Suprapubic skin (tissue), 4 donors: Measurements from ENCODE around the gene P3R3URF. TPM values are rescaled to one million over a fixed set of nuclear protein-coding genes. Genes with fewer than 3 reads are reported as not detected.

Experiments
- DNase-seq, 2 donors: peaks; one replicate each; pipeline ENCODE4 v3.0.0-alpha.2; 2019; ENCODE audit warnings: low spot score in 2 of 2
- H3K27ac ChIP-seq: fragments of 200-600 bp; sonication (generic); one replicate; pipeline ENCODE4 v1.5.1; 2019
- H3K27me3 ChIP-seq: fragments of 200-600 bp; sonication (generic); one replicate; pipeline ENCODE4 v1.5.1; 2019
- H3K36me3 ChIP-seq: fragments of 200-600 bp; sonication (generic); one replicate; pipeline ENCODE4 v1.5.1; 2019
- H3K4me1 ChIP-seq: fragments of 200-600 bp; sonication (generic); one replicate; pipeline ENCODE4 v1.5.1; 2019
- H3K4me3 ChIP-seq: fragments of 200-600 bp; sonication (generic); one replicate; pipeline ENCODE4 v1.5.1; 2019; ENCODE audit warnings: mild to moderate bottlenecking
- H3K9me3 ChIP-seq: fragments of 200-600 bp; sonication (generic); one replicate; pipeline ENCODE4 v1.5.1; 2019
- EP300 ChIP-seq: sonication (generic); formaldehyde crosslinking; IDR thresholded peaks from one replicate; pipeline ENCODE4 v1.6.1; 2017; ENCODE audit warnings: antibody characterized with exemption
- POLR2A ChIP-seq, 2 donors: fragments of 450-650 bp; IDR thresholded peaks; one replicate each; pipeline ENCODE4 v1.6.1; 2017; ENCODE audit warnings: antibody characterized with exemption in 2 of 2, mild to moderate bottlenecking in 2 of 2, moderate library complexity in 2 of 2
- POLR2AphosphoS5 ChIP-seq, 3 donors: sonication (generic); formaldehyde crosslinking; IDR thresholded peaks; one replicate each; pipeline ENCODE4 v1.6.1; 2017; ENCODE audit warnings: antibody characterized with exemption in 3 of 3
- WGBS: methylation state at CpG from one replicate; pipeline ENCODE4 v1.1.5; 2018; 5-methylcytosine and 5-hydroxymethylcytosine counted together
- total RNA-seq, 4 donors: library from RNA; depleted of rRNA; stranded (reverse); fragments of >200 nt; gene quantifications; one replicate each; pipeline ENCODE4 v1.1.0, GENCODE V29; 2016
- TF ChIP-seq, protein P1 (sequence below), 2 donors: fragments of 200-600 bp in 1 of 2; fragments of 450-650 bp in 1 of 2; sonication (generic) in 1 of 2; IDR thresholded peaks; one replicate each; pipeline ENCODE4 v1.5.1; 2016 to 2019; ENCODE audit warnings: antibody characterized with exemption in 2 of 2, mild to moderate bottlenecking in 1 of 2, moderate library complexity in 1 of 2

Gene P3R3URF
- total RNA-seq, 4 donors from 2014 or later, result not detected

DNA sequence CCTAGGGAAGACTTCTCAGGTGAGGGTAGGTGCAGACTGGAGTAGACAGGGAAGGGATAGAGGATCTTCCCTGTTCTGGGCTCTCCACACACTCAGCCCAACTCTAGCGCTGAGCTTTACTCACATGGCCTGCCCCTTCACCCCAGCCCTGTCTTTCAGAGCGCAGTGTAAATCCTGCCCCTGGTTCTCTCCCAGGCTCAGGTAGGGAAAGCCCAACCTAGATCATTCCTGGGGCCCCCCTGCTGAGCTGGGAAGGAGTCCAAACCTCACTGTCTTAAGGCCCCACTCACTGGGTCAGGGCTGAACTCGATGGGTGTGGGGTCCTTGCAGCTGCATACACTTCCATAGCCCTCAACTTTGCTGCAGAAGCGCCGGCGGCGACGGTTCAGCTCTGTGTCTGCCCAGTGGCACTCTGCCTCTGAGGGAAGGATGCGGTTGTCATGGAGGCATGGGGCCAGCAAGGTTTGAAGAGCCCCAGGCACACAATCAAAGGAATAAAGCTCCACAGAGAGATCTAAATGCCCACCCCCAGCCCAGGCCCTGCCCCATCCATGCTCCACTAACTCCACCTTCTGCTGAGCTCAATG, 17.8 kb upstream of the P3R3URF start:
- no peaks in the 10 kb centered on the region for H3K27me3 ChIP-seq
- TF ChIP-seq POLR2AphosphoS5 (IDR thresholded peaks at IDR 0.05), result no peak
- TF ChIP-seq POLR2A (IDR thresholded peaks at IDR 0.05), result no peak
- TF ChIP-seq EP300, result no peak
- TF ChIP-seq, protein P1, sequence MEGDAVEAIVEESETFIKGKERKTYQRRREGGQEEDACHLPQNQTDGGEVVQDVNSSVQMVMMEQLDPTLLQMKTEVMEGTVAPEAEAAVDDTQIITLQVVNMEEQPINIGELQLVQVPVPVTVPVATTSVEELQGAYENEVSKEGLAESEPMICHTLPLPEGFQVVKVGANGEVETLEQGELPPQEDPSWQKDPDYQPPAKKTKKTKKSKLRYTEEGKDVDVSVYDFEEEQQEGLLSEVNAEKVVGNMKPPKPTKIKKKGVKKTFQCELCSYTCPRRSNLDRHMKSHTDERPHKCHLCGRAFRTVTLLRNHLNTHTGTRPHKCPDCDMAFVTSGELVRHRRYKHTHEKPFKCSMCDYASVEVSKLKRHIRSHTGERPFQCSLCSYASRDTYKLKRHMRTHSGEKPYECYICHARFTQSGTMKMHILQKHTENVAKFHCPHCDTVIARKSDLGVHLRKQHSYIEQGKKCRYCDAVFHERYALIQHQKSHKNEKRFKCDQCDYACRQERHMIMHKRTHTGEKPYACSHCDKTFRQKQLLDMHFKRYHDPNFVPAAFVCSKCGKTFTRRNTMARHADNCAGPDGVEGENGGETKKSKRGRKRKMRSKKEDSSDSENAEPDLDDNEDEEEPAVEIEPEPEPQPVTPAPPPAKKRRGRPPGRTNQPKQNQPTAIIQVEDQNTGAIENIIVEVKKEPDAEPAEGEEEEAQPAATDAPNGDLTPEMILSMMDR (IDR thresholded peaks at IDR 0.05), result no peak
- DNase-seq, result no peak
- peaks cover 26% of the 10 kb centered on the region for H3K4me1 ChIP-seq
- no peak overlapping the region for H3K27ac ChIP-seq
- H3K9me3 ChIP-seq, result no peaks in the 10 kb centered on the region
- no peak overlapping the region for H3K4me3 ChIP-seq
- H3K36me3 ChIP-seq, result peaks cover 62% of the 10 kb centered on the region
- no CpG with 5 or more reads among the region's 9 CpGs for WGBS

DNA sequence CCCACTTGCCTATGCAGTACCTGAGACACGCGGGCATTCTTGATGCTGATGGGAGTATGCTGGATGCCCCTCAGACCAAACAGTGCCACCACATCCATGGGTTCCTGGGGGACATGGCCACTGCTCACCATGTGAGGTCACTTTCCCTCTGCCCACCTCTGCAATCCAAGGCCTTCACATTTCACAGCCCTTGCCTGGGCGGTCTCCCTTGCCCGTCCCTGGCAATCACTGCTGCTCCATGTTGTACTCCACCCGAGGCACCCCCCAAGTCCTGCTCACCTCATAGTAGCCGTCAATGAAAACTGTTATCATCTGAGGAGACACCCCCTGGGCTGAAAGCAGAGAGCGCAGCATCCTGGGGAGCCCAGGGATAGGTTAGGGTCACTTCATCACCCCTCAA, 17.0 kb upstream of the P3R3URF start:
- Histone ChIP-seq H3K4me3 (no peak overlapping the region), H3K27ac (no peak overlapping the region), H3K9me3 (no peaks in the 10 kb centered on the region), H3K27me3 (no peaks in the 10 kb centered on the region), H3K4me1 (peaks cover 27% of the 10 kb centered on the region), H3K36me3 (peaks cover 62% of the 10 kb centered on the region)
- DNase-seq, result no peak
- WGBS, result 91% methylated on average over 7 of the region's 7 CpGs
- TF ChIP-seq POLR2A (IDR thresholded peaks at IDR 0.05) (no peak), EP300 (no peak), POLR2AphosphoS5 (IDR thresholded peaks at IDR 0.05) (no peak)
- TF ChIP-seq, protein P1 (IDR thresholded peaks at IDR 0.05), result no peak

DNA sequence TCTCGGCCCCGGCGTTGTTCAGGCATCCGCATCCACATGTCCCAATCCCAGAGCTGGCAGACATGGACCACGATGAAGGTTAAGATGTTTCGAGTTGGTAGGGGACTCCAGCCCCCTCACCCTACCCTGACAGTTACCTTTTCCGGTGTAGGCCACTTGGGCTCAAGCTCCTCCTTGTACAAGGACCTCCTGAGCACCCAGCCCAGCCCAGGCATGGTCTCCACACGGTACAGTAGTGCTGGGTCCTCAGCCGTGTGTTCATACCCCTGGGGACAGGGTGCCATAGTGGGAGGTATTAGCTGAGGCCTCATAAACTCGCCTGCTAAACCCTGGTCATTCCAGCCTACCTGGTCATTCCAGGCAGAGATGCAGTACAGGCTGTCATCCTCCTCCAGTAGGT, 15.9 kb upstream of the P3R3URF start:
- Histone ChIP-seq H3K27ac (no peak overlapping the region), H3K9me3 (no peaks in the 10 kb centered on the region), H3K4me3 (no peak overlapping the region), H3K27me3 (no peaks in the 10 kb centered on the region), H3K4me1 (peaks cover 20% of the 10 kb centered on the region), H3K36me3 (peaks cover 68% of the 10 kb centered on the region)
- TF ChIP-seq, protein P1 (IDR thresholded peaks at IDR 0.05), result no peak
- TF ChIP-seq POLR2A (IDR thresholded peaks at IDR 0.05) (no peak), POLR2AphosphoS5 (IDR thresholded peaks at IDR 0.05) (no peak), EP300 (no peak)
- 96% methylated on average over 7 of the region's 10 CpGs for WGBS
- DNase-seq, result no peak

DNA sequence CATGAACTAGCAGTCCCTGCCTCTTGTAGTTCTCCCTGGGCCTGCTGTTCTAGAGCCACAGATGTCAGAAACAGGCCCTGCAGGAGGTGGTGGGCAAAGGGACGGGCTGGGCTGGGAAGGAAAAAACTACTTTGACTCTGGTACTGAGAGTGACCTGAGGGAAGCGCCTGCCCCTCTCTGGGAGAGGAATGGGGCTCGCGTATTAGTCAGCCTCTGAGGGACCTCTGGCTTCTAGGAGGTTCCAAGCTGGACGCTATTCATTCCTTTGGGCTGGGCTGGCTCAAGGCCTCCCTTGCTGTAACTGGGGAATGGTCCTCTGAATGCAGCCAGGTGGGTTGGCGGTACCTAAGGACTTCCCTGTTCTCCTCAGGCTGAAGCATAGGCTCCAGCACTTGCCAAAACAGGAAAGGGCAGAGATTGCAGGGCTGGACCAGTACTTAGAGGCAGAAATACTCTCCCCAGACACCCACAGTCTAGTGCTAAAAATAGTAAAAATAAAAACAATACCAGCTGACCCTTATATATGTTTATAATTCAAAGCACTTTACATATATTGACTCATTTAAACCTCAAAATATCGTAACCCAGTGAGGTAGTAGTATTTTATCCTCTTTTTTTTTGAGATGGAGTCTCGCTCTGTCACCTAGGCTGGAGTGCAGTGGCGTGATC, 14.9 kb upstream of the P3R3URF start:
- 98% methylated on average over 9 of the region's 9 CpGs for WGBS
- TF ChIP-seq EP300 (no peak), POLR2AphosphoS5 (IDR thresholded peaks at IDR 0.05) (no peak), POLR2A (IDR thresholded peaks at IDR 0.05) (no peak)
- TF ChIP-seq, protein P1 (IDR thresholded peaks at IDR 0.05), result no peak
- Histone ChIP-seq H3K4me1 (peaks cover 15% of the 10 kb centered on the region), H3K27me3 (no peaks in the 10 kb centered on the region), H3K9me3 (no peaks in the 10 kb centered on the region), H3K36me3 (peaks cover 67% of the 10 kb centered on the region), H3K4me3 (no peak overlapping the region), H3K27ac (no peak overlapping the region)
- DNase-seq, result no peak

DNA sequence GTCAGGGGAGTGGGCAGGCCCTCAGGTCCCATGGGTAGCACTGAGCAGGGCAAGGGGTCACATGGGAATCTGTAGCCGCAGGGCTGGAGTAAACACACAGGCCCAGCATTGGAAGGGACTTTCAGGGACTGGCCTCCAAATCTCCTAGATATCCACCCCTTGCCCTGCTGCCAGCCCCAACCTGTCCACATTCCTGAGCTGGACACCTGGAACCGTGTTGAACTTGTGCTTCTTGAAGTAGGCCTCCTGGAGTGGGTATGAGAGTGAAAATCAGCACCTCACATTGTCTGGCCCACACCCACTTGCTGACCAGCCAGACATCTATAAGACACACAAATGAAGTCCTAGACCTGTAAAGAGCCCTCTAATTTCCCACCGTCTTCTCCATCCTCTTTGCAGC, 14.3 kb upstream of the P3R3URF start:
- H3K9me3 ChIP-seq, result no peaks in the 10 kb centered on the region
- 81% methylated on average over 3 of the region's 3 CpGs for WGBS
- TF ChIP-seq POLR2AphosphoS5 (IDR thresholded peaks at IDR 0.05), result no peak
- TF ChIP-seq EP300, result no peak
- TF ChIP-seq, protein P1 (IDR thresholded peaks at IDR 0.05), result no peak
- TF ChIP-seq POLR2A (IDR thresholded peaks at IDR 0.05), result no peak
- no peaks in the 10 kb centered on the region for H3K27me3 ChIP-seq
- no peak overlapping the region for H3K4me3 ChIP-seq
- H3K27ac ChIP-seq, result no peak overlapping the region
- peaks cover 18% of the 10 kb centered on the region for H3K4me1 ChIP-seq
- H3K36me3 ChIP-seq, result peaks cover 61% of the 10 kb centered on the region
- no peak for DNase-seq
